WTC11 (cell line): ENCODE measurements around the gene LCN12.

Source experiments
- AFF4 ChIP-seq: sonication (generic); formaldehyde crosslinking; IDR thresholded peaks from 2 replicates; pipeline ENCODE4 v1.8.1; 2023; ENCODE audit warnings: mild to moderate bottlenecking, missing genetic modification reagents, borderline replicate concordance
- ATF6 ChIP-seq: sonication (generic); formaldehyde crosslinking; IDR thresholded peaks from 2 replicates; pipeline ENCODE4 v1.8.1; 2023; ENCODE audit warnings: mild to moderate bottlenecking, missing genetic modification reagents
- CREB1 ChIP-seq: sonication (generic); formaldehyde crosslinking; IDR thresholded peaks from 2 replicates; pipeline ENCODE4 v1.8.0; 2023; ENCODE audit warnings: mild to moderate bottlenecking, missing genetic modification reagents
- CTCF ChIP-seq: fragments of 200-600 bp; IDR thresholded peaks from 2 replicates; pipeline ENCODE4 v1.8.0; 2022; ENCODE audit warnings: antibody characterized with exemption
- E2F1 ChIP-seq: sonication (generic); formaldehyde crosslinking; IDR thresholded peaks from 2 replicates; pipeline ENCODE4 v1.8.0; 2022; ENCODE audit warnings: mild to moderate bottlenecking, missing genetic modification reagents
- E2F4 ChIP-seq: sonication (generic); formaldehyde crosslinking; IDR thresholded peaks from 2 replicates; pipeline ENCODE4 v1.8.1; 2022; ENCODE audit warnings: low read depth, mild to moderate bottlenecking, moderate library complexity, missing genetic modification reagents, borderline replicate concordance
- ESRRA ChIP-seq: sonication (generic); formaldehyde crosslinking; IDR thresholded peaks from 2 replicates; pipeline ENCODE4 v1.8.1; 2022; ENCODE audit warnings: mild to moderate bottlenecking, missing genetic modification reagents, borderline replicate concordance
- NR1H2 ChIP-seq: sonication (generic); formaldehyde crosslinking; IDR thresholded peaks from 2 replicates; pipeline ENCODE4 v1.9.0; 2021; ENCODE audit warnings: mild to moderate bottlenecking, moderate library complexity, missing genetic modification reagents
- NR3C1 ChIP-seq: sonication (generic); formaldehyde crosslinking; conservative IDR thresholded peaks from 2 replicates; pipeline ENCODE4 v1.8.1; 2023; ENCODE audit warnings: low read depth, mild to moderate bottlenecking, missing genetic modification reagents
- SP1 ChIP-seq: sonication (generic); formaldehyde crosslinking; conservative IDR thresholded peaks from 2 replicates; pipeline ENCODE4 v1.8.1; 2022; ENCODE audit warnings: missing genetic modification reagents
- ZNF121 ChIP-seq: sonication (generic); formaldehyde crosslinking; IDR thresholded peaks from 2 replicates; pipeline ENCODE4 v1.8.0; 2023; ENCODE audit warnings: missing genetic modification reagents
- ZNF416 ChIP-seq: fragments of 250-450 bp; sonication (Bioruptor Pico); IDR thresholded peaks from 2 replicates; pipeline ENCODE4 v1.9.0; 2021; ENCODE audit warnings: mild to moderate bottlenecking, inconsistent platforms

GRCh38 chr9:137000177-137000930, 48.3 kb downstream of the LCN12 start:
- TF ChIP-seq ESRRA (CRISPR knock-in tag) (no peak), CTCF (no peak), E2F4 (no peak), ZNF121 (CRISPR knock-in tag) (no peak), ZNF416 (CRISPR knock-in tag) (no peak), NR3C1 (CRISPR knock-in tag) (no peak), CREB1 (CRISPR knock-in tag) (no peak), NR1H2 (CRISPR knock-in tag) (no peak), AFF4 (no peak), SP1 (no peak), ATF6 (CRISPR knock-in tag) (no peak), E2F1 (no peak)
